Loucy (cell line): ENCODE results near the gene SHISAL2B.

ENCODE experiments used
- H2AFZ ChIP-seq: fragments of 200-600 bp; sonication (generic); 2 replicates; pipeline ENCODE4 v1.6.0; 2016; ENCODE audit warnings: antibody characterized with exemption, mild to moderate bottlenecking, low read length, moderate library complexity
- H3F3A ChIP-seq: fragments of 200-600 bp; 2 replicates; pipeline ENCODE4 v1.6.0; 2016; ENCODE audit warnings: antibody characterized with exemption, low read depth, mild to moderate bottlenecking
- H3K27me3 ChIP-seq: fragments of 200-600 bp; sonication (generic); 2 replicates; pipeline ENCODE4 v1.6.1; 2014; ENCODE audit warnings: low read length, mild to moderate bottlenecking; ENCODE audit not compliant: insufficient read depth, poor library complexity, severe bottlenecking
- H3K36me3 ChIP-seq: fragments of 200-600 bp; sonication (generic); 2 replicates; pipeline ENCODE4 v1.6.1; 2016; ENCODE audit warnings: low read length; ENCODE audit not compliant: insufficient read depth
- H3K4me1 ChIP-seq: fragments of 200-600 bp; sonication (generic); 2 replicates; pipeline ENCODE4 v1.5.1; 2014; ENCODE audit warnings: low read length, mild to moderate bottlenecking; ENCODE audit not compliant: insufficient read depth, poor library complexity, severe bottlenecking
- H3K4me2 ChIP-seq: fragments of 200-600 bp; sonication (generic); 2 replicates; pipeline ENCODE4 v1.6.0; 2014; ENCODE audit warnings: antibody characterized with exemption, low read length, low read depth, mild to moderate bottlenecking; ENCODE audit not compliant: poor library complexity, severe bottlenecking
- H3K4me3 ChIP-seq: fragments of 200-600 bp; sonication (generic); 2 replicates; pipeline ENCODE4 v1.5.1; 2014; ENCODE audit warnings: low read length, mild to moderate bottlenecking, mixed read lengths; ENCODE audit not compliant: poor library complexity, severe bottlenecking
- H3K79me2 ChIP-seq: fragments of 200-600 bp; sonication (generic); 2 replicates; pipeline ENCODE4 v1.6.1; 2014; ENCODE audit warnings: low read length; ENCODE audit not compliant: insufficient read depth
- H3K9ac ChIP-seq: fragments of 200-600 bp; sonication (generic); 2 replicates; pipeline ENCODE4 v1.6.0; 2014; ENCODE audit warnings: mild to moderate bottlenecking, low read depth, low read length, moderate library complexity; ENCODE audit not compliant: poor library complexity, severe bottlenecking
- H3K9me2 ChIP-seq: fragments of 200-600 bp; sonication (generic); replicated peaks from 2 replicates; pipeline ENCODE4 v1.6.1; 2016; ENCODE audit warnings: low read depth, low read length, mixed read lengths
- H3K9me3 ChIP-seq: fragments of 200-600 bp; sonication (generic); 2 replicates; pipeline ENCODE4 v1.6.1; 2014; ENCODE audit warnings: mild to moderate bottlenecking, antibody characterized with exemption, low read length, low read depth; ENCODE audit not compliant: insufficient read depth
- H4K20me1 ChIP-seq: fragments of 200-600 bp; sonication (generic); 2 replicates; pipeline ENCODE4 v1.6.0; 2014; ENCODE audit warnings: antibody characterized with exemption, low read length, mild to moderate bottlenecking; ENCODE audit not compliant: insufficient read depth, poor library complexity, severe bottlenecking
- EZH2phosphoT487 ChIP-seq: fragments of 200-600 bp; IDR thresholded peaks from 2 replicates; pipeline ENCODE4 v1.6.1; 2018; ENCODE audit warnings: antibody characterized with exemption, mild to moderate bottlenecking, moderate library complexity, borderline replicate concordance
- TF ChIP-seq, protein P1 (sequence below): fragments of 200-600 bp; sonication (generic); conservative IDR thresholded peaks from 2 replicates; pipeline ENCODE4 v1.5.1; 2014; ENCODE audit warnings: mild to moderate bottlenecking, antibody characterized with exemption, low read length

Gene SHISAL2B

GRCh38 chr5:64671678-64672077 is 18.6 kb upstream of the SHISAL2B start:
- no peak overlapping the region for H3K4me2 ChIP-seq
- no peak for TF ChIP-seq EZH2phosphoT487
- TF ChIP-seq, protein P1, sequence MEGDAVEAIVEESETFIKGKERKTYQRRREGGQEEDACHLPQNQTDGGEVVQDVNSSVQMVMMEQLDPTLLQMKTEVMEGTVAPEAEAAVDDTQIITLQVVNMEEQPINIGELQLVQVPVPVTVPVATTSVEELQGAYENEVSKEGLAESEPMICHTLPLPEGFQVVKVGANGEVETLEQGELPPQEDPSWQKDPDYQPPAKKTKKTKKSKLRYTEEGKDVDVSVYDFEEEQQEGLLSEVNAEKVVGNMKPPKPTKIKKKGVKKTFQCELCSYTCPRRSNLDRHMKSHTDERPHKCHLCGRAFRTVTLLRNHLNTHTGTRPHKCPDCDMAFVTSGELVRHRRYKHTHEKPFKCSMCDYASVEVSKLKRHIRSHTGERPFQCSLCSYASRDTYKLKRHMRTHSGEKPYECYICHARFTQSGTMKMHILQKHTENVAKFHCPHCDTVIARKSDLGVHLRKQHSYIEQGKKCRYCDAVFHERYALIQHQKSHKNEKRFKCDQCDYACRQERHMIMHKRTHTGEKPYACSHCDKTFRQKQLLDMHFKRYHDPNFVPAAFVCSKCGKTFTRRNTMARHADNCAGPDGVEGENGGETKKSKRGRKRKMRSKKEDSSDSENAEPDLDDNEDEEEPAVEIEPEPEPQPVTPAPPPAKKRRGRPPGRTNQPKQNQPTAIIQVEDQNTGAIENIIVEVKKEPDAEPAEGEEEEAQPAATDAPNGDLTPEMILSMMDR = no peak
- H3K4me3 ChIP-seq = no peak overlapping the region
- H3K79me2 ChIP-seq = no peaks in the 10 kb centered on the region
- H3K9ac ChIP-seq = no peak overlapping the region
- H3F3A ChIP-seq = no peaks in the 10 kb centered on the region
- no peaks in the 10 kb centered on the region for H4K20me1 ChIP-seq
- H3K36me3 ChIP-seq = no peaks in the 10 kb centered on the region
- H3K27me3 ChIP-seq = no peaks in the 10 kb centered on the region
- no peaks in the 10 kb centered on the region for H3K4me1 ChIP-seq
- H3K9me2 ChIP-seq = no peaks in the 10 kb centered on the region
- H3K9me3 ChIP-seq = no peaks in the 10 kb centered on the region
- H2AFZ ChIP-seq = no peak overlapping the region

- Histone ChIP-seq H3K4me3 (no peak overlapping the region), H3K79me2 (no peaks in the 10 kb centered on the region), H3K27me3 (no peaks in the 10 kb centered on the region), H3K9ac (no peak overlapping the region), H3K36me3 (no peaks in the 10 kb centered on the region), H3K4me2 (no peak overlapping the region), H4K20me1 (no peaks in the 10 kb centered on the region), H3K9me3 (no peaks in the 10 kb centered on the region), H2AFZ (no peak overlapping the region), H3K4me1 (no peaks in the 10 kb centered on the region), H3K9me2 (no peaks in the 10 kb centered on the region), H3F3A (no peaks in the 10 kb centered on the region)
- TF ChIP-seq EZH2phosphoT487 = no peak
- TF ChIP-seq, protein P1 = no peak
Observed at GRCh38 chr5:64678374-64678773, 11.9 kb upstream of the SHISAL2B start.

GRCh38 chr5:64680289-64680688 is 10.0 kb upstream of the SHISAL2B start:
- no peak for TF ChIP-seq EZH2phosphoT487
- TF ChIP-seq, protein P1 = peak; percentile 45
- no peaks in the 10 kb centered on the region for H4K20me1 ChIP-seq
- no peaks in the 10 kb centered on the region for H3K9me3 ChIP-seq
- peak overlapping the region; percentile 28 for H3K4me2 ChIP-seq
- H3K36me3 ChIP-seq = no peaks in the 10 kb centered on the region
- no peaks in the 10 kb centered on the region for H3K79me2 ChIP-seq
- H3K9ac ChIP-seq = no peak overlapping the region
- no peaks in the 10 kb centered on the region for H3K4me1 ChIP-seq
- 0 out of 2 replicates have a peak overlapping the region, but pooled peaks have one; percentile 33 for H2AFZ ChIP-seq
- no peaks in the 10 kb centered on the region for H3K9me2 ChIP-seq
- no peaks in the 10 kb centered on the region for H3F3A ChIP-seq
- no peaks in the 10 kb centered on the region for H3K27me3 ChIP-seq
- no peak overlapping the region for H3K4me3 ChIP-seq
